ENCODE measurements around the gene ADCY5.

Gene ADCY5

DNA sequence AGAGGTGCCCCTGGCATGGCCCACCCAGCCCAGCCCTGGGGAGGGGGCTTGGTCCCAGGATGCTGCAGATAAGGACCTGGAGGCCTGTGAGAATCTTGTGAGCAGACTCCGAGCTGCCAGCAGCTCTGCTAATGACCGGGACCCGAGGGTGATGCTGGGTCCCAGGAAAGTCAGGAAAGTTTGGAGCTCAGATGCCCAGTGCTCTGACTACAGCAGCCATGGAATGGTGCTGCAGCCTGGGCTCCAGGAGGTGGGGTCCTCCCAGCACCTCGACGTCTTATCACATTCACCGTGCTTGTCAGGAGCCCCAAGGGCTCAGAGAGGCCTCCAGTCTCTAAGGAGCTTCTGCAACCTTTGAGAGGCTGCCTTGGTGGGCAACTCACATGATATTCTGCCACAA lies 34.3 kb upstream of the ADCY5 start:
- TF ChIP-seq, protein P1, sequence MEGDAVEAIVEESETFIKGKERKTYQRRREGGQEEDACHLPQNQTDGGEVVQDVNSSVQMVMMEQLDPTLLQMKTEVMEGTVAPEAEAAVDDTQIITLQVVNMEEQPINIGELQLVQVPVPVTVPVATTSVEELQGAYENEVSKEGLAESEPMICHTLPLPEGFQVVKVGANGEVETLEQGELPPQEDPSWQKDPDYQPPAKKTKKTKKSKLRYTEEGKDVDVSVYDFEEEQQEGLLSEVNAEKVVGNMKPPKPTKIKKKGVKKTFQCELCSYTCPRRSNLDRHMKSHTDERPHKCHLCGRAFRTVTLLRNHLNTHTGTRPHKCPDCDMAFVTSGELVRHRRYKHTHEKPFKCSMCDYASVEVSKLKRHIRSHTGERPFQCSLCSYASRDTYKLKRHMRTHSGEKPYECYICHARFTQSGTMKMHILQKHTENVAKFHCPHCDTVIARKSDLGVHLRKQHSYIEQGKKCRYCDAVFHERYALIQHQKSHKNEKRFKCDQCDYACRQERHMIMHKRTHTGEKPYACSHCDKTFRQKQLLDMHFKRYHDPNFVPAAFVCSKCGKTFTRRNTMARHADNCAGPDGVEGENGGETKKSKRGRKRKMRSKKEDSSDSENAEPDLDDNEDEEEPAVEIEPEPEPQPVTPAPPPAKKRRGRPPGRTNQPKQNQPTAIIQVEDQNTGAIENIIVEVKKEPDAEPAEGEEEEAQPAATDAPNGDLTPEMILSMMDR (IDR thresholded peaks at IDR 0.05) = no peak

GRCh38 chr3:123481722-123482457 lies 33.0 kb upstream of the ADCY5 start:
- TF ChIP-seq, protein P1 (IDR thresholded peaks at IDR 0.05) = no peak

DNA sequence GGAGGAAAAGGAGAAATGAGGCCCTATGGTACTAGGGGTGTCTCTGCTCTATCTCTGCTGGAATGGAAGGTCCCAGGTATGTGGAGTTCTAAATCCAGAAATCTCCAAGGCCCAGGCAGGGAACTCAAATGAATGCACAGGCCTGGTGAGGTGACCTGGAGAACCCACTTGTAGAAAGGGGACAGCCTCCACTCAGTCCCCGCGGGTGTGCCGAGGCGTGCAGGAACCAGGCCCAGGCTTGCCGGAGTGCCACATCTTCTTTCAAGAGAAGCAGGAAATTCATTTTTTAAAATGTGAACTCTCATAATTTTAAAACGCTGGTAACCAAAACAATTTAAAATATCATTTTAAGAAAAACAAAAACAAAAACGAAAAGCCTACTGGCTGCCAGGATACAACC lies 32.2 kb upstream of the ADCY5 start:
- TF ChIP-seq, protein P1 (IDR thresholded peaks at IDR 0.05) = no peak

DNA sequence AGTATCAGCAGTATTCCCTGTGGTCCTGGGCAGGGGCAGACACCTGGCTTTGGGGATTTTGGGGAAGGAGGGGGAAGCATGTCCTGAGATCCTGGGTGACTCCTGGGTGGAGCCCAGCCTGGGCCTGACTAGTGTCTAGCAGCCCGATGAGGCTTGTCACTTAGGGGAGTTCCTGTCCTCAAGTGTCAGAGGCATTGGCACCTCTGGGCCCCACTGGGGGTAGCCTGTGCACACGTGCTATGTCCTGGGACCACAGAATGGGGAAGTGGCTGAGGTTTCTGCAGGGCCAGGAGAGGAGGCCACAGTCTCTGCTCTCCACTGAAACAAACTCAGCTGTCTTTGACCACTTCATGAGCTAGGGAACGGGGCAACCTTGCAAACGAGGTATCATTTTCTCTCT lies 31.5 kb upstream of the ADCY5 start:
- TF ChIP-seq, protein P1 (IDR thresholded peaks at IDR 0.05) = no peak

DNA sequence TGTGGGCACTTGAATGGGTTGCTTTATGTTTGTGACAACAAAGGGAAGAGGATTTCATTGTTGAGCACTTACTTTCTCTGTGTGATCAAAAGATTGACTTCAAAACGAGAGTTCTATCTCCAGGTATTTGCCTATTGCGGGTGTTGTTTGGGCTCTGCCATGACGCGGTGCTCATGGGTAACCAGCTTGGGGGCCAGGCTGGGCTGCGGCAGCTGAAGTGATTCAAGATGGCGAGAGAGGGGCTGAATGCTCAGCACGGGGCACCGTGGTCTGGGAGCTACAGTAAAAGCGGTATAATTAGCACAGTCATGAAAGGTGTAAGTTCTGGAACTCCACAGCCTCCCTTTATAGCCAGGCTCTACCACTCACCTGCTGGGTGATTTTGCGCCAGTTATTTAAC lies 31.0 kb upstream of the ADCY5 start:
- TF ChIP-seq, protein P1 (IDR thresholded peaks at IDR 0.05) = no peak

DNA sequence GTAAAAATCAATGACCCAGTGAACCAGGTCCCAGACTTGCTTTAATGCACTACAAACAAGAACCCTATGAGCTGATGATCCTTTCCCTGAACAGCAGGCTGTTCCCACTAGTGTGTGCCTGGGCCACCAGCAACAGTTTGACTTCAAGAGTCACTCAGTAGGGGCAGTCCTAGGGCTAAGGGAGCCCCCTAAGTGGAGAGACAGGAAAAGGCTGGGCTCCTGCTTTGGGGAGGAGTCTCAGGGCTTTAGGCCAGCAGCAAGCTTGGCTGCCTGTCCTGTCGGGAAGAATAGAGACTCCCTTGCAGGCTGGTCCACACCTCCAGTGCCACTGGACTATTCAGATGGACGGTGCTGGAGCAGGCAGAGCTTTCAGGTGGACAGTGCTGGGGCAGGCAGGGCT lies 29.4 kb upstream of the ADCY5 start:
- TF ChIP-seq, protein P1 (IDR thresholded peaks at IDR 0.05) = no peak

DNA sequence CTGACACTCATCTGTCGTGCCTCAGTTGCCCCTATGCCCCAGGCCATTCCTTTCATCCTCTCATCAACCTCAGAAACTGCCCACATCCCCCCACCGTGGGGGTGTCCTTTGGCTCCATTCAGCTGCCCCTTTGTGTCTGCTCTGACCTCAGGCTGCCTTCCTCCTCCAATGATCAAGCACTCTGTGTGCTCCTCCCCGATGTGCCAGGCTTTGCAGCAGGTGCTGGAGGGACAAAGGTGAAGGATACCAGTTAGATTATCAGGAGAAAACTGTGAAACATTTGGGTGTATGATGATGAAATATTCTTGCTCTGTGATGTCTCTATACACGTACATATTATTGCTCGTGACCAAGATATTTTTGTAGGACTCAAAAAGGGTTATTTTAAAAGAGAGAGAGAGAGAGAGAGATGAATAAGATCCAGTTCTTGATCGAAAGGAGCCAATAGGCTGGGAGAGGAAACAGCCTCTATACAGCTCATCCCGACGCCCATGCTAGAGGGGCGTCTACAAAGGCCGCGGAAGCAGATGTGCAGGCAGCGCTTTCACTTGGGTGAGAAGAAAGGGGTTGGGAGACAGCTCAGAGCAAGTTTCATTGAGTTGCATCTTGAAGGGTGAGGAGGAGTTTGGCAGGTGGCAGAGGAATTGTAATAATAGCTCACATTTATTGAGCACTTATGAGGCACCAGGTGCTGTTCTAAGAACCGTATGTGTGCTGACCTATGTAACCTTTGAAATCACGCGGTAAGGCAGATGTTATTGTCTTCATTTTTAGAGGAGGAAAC lies 28.3 kb upstream of the ADCY5 start:
- TF ChIP-seq, protein P1 (IDR thresholded peaks at IDR 0.05) = no peak
